ENCODE measurements around the gene FBXL13. TPM values are rescaled to one million over a fixed set of nuclear protein-coding genes. Genes with fewer than 3 reads are reported as not detected.

The FBXL13 gene
- total and polyA plus RNA-seq, 2 experiments from 2014 or later: 0.24 to 0.43 TPM

GRCh38 chr7:102890292-102890970 is 184.2 kb downstream of the FBXL13 start:
- Histone ChIP-seq H3K4me1 (ENCODE audit: insufficient read depth) (peaks cover 35% of the 10 kb centered on the region), H3K79me2 (ENCODE audit: insufficient read depth) (no peaks in the 10 kb centered on the region), H3K27me3 (replicated peaks; ENCODE audit: insufficient read depth) (no peaks in the 10 kb centered on the region), H3K27ac (peak overlapping the region; percentile 65), H3K4me2 (ENCODE audit: unreplicated experiment) (no peak overlapping the region), H2AFZ (no peak overlapping the region), H3K9me2 (ENCODE audit: insufficient read depth) (no peaks in the 10 kb centered on the region), H3K4me3 (no peak overlapping the region), H4K20me1 (ENCODE audit: insufficient read depth) (no peaks in the 10 kb centered on the region), H3K9me3 (ENCODE audit: low read depth) (no peaks in the 10 kb centered on the region), H3K9ac (no peak overlapping the region), H3K36me3 (ENCODE audit: low read depth) (no peaks in the 10 kb centered on the region), H3F3A (ENCODE audit: insufficient read depth) (peaks cover 42% of the 10 kb centered on the region)
- TF ChIP-seq EZH2 (IDR thresholded peaks at IDR 0.05; ENCODE audit: insufficient read depth, poor library complexity, severe bottlenecking) (no peak), EZH2phosphoT487 (IDR thresholded peaks at IDR 0.05; ENCODE audit: insufficient read depth, low read depth) (no peak)
- 87 to 95% methylated on average over 2 of the region's 2 CpGs for WGBS, 2 experiments (ENCODE audit: low coverage in 1 of 2, low lambda C conversion rate in 2 of 2, missing lambda C conversion rate in 2 of 2)
- in situ Hi-C loops (cut with MboI): no loop called here
- peak; percentile 74 for DNase-seq

GRCh38 chr7:102889851-102890250 is 184.7 kb downstream of the FBXL13 start:
- Histone ChIP-seq H3K4me2 (ENCODE audit: unreplicated experiment) (no peak overlapping the region), H3K79me2 (ENCODE audit: insufficient read depth) (no peaks in the 10 kb centered on the region), H3K4me3 (no peak overlapping the region), H3K36me3 (ENCODE audit: low read depth) (no peaks in the 10 kb centered on the region), H4K20me1 (ENCODE audit: insufficient read depth) (no peaks in the 10 kb centered on the region), H3K9ac (no peak overlapping the region), H3F3A (ENCODE audit: insufficient read depth) (peaks cover 42% of the 10 kb centered on the region), H3K4me1 (ENCODE audit: insufficient read depth) (peaks cover 35% of the 10 kb centered on the region), H2AFZ (no peak overlapping the region), H3K27me3 (replicated peaks; ENCODE audit: insufficient read depth) (no peaks in the 10 kb centered on the region), H3K9me2 (ENCODE audit: insufficient read depth) (no peaks in the 10 kb centered on the region), H3K27ac (no peak overlapping the region), H3K9me3 (ENCODE audit: low read depth) (no peaks in the 10 kb centered on the region)
- in situ Hi-C loops (cut with MboI): no loop called here
- 92 to 97% methylated on average over 2 of the region's 2 CpGs for WGBS, 2 experiments (ENCODE audit: low coverage in 1 of 2, low lambda C conversion rate in 2 of 2, missing lambda C conversion rate in 2 of 2)
- DNase-seq: no peak
- TF ChIP-seq EZH2phosphoT487 (IDR thresholded peaks at IDR 0.05; ENCODE audit: insufficient read depth, low read depth): no peak
- TF ChIP-seq EZH2 (IDR thresholded peaks at IDR 0.05; ENCODE audit: insufficient read depth, poor library complexity, severe bottlenecking): no peak

DNA sequence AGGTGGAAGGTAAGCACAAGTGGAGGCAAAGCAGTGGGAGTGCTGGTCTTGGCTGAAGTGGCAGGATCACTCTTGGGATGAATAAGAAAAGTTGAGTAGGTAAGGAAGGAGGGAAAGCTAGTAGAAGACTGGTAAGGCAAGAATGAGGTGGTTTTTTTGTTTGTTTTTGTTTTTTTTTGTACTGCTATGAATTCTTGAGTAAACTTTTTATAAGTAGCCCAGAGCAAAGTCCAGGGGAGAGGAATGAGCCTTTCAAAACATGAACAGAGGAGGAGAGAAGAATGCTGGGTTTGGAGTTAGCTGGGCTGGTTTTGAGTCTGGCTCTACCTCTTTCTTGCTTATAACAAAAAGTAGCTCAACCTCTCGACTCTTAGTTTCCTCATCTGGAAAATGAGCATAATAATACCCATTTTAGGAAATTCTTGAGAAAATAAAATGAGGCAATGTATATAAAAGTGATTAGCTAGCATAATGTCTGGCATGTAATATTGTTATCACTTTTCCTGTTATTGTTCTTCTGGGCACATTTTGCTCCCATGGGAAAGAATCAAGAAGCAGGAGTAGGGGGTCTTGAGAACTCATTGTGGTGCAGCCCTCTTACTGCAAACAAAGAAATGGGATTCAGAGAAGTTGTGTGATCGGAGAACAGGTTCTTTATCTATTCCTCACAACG is 185.9 kb downstream of the FBXL13 start:
- Histone ChIP-seq H3K27me3 (replicated peaks; ENCODE audit: insufficient read depth) (no peaks in the 10 kb centered on the region), H3K27ac (no peak overlapping the region), H4K20me1 (ENCODE audit: insufficient read depth) (no peaks in the 10 kb centered on the region), H3K9ac (no peak overlapping the region), H3K4me1 (ENCODE audit: insufficient read depth) (peaks cover 27% of the 10 kb centered on the region), H3K4me3 (no peak overlapping the region), H3K9me3 (ENCODE audit: low read depth) (no peaks in the 10 kb centered on the region), H3K4me2 (ENCODE audit: unreplicated experiment) (no peak overlapping the region), H3K36me3 (ENCODE audit: low read depth) (no peaks in the 10 kb centered on the region), H3F3A (ENCODE audit: insufficient read depth) (peaks cover 34% of the 10 kb centered on the region), H2AFZ (no peak overlapping the region), H3K9me2 (ENCODE audit: insufficient read depth) (no peaks in the 10 kb centered on the region), H3K79me2 (ENCODE audit: insufficient read depth) (no peaks in the 10 kb centered on the region)
- DNase-seq: no peak
- TF ChIP-seq EZH2 (IDR thresholded peaks at IDR 0.05; ENCODE audit: insufficient read depth, poor library complexity, severe bottlenecking) (no peak), EZH2phosphoT487 (IDR thresholded peaks at IDR 0.05; ENCODE audit: insufficient read depth, low read depth) (no peak)
- in situ Hi-C loops (cut with MboI): no loop called here
- 87 to 100% methylated on average over 3 of the region's 3 CpGs for WGBS, 2 experiments (ENCODE audit: low coverage in 1 of 2, low lambda C conversion rate in 2 of 2, missing lambda C conversion rate in 2 of 2)

- no peaks in the 10 kb centered on the region for H3K27me3 ChIP-seq (replicated peaks; ENCODE audit: insufficient read depth)
- H3K4me1 ChIP-seq (ENCODE audit: insufficient read depth): peaks cover 6% of the 10 kb centered on the region
- H4K20me1 ChIP-seq (ENCODE audit: insufficient read depth): no peaks in the 10 kb centered on the region
- no peak overlapping the region for H2AFZ ChIP-seq
- in situ Hi-C loops (cut with MboI): no loop called here
- H3K9ac ChIP-seq: no peak overlapping the region
- H3F3A ChIP-seq (ENCODE audit: insufficient read depth): no peaks in the 10 kb centered on the region
- WGBS, 2 experiments (ENCODE audit: low coverage in 1 of 2, low lambda C conversion rate in 2 of 2, missing lambda C conversion rate in 2 of 2): 65 to 69% methylated on average over 6 of the region's 6 CpGs
- H3K27ac ChIP-seq: no peak overlapping the region
- no peaks in the 10 kb centered on the region for H3K79me2 ChIP-seq (ENCODE audit: insufficient read depth)
- H3K9me2 ChIP-seq (ENCODE audit: insufficient read depth): no peaks in the 10 kb centered on the region
- H3K9me3 ChIP-seq (ENCODE audit: low read depth): no peaks in the 10 kb centered on the region
- H3K4me2 ChIP-seq (ENCODE audit: unreplicated experiment): no peak overlapping the region
- TF ChIP-seq EZH2 (IDR thresholded peaks at IDR 0.05; ENCODE audit: insufficient read depth, poor library complexity, severe bottlenecking) (no peak), EZH2phosphoT487 (IDR thresholded peaks at IDR 0.05; ENCODE audit: insufficient read depth, low read depth) (no peak)
- peak; percentile 61 for DNase-seq
- H3K4me3 ChIP-seq: no peak overlapping the region
- H3K36me3 ChIP-seq (ENCODE audit: low read depth): no peaks in the 10 kb centered on the region
Observed at GRCh38 chr7:102883098-102883860, 191.3 kb downstream of the FBXL13 start.

Data from GM23248 (cell line).